Endothelial cell (in vitro differentiated cells): Measurements from ENCODE around the gene NAV2. TPM values are rescaled to one million over a fixed set of nuclear protein-coding genes. Genes with fewer than 3 reads are reported as not detected.

Experiments used
- DNase-seq: peaks from one replicate; pipeline ENCODE4 v3.0.0; 2021; ENCODE audit warnings: low spot score
- H3K27ac Mint-ChIP-seq: one replicate; pipeline ENCODE4 v1.8.0; 2021; ENCODE audit warnings: mixed read lengths, inconsistent platforms; ENCODE audit not compliant: unreplicated experiment
- H3K27me3 Mint-ChIP-seq: one replicate; pipeline ENCODE4 v1.8.0; 2021; ENCODE audit warnings: mild to moderate bottlenecking, moderate library complexity, mixed read lengths, inconsistent platforms; ENCODE audit not compliant: unreplicated experiment
- H3K36me3 Mint-ChIP-seq: one replicate; pipeline ENCODE4 v1.8.0; 2021; ENCODE audit warnings: mild to moderate bottlenecking, low read depth, mixed read lengths, inconsistent platforms; ENCODE audit not compliant: unreplicated experiment
- H3K4me1 Mint-ChIP-seq: one replicate; pipeline ENCODE4 v1.8.0; 2021; ENCODE audit warnings: mild to moderate bottlenecking, mixed read lengths, inconsistent platforms; ENCODE audit not compliant: unreplicated experiment
- H3K4me3 Mint-ChIP-seq: one replicate; pipeline ENCODE4 v1.8.0; 2021; ENCODE audit warnings: mild to moderate bottlenecking, mixed read lengths, inconsistent platforms; ENCODE audit not compliant: unreplicated experiment
- H3K9me3 Mint-ChIP-seq: one replicate; pipeline ENCODE4 v1.8.0; 2021; ENCODE audit warnings: mixed read lengths, inconsistent platforms; ENCODE audit not compliant: unreplicated experiment
- CTCF ChIP-seq: fragments of 200-600 bp; sonication (generic); IDR thresholded peaks from one replicate; pipeline ENCODE4 v1.5.0; 2021; ENCODE audit warnings: antibody characterized with exemption; ENCODE audit not compliant: unreplicated experiment
- total RNA-seq: library from RNA; stranded (reverse); fragmentation: NEBNext Ultra II Directional; extraction: Animal tissue kit (Norgen Biotek cat#: 25700); gene quantifications from one replicate; pipeline ENCODE4 v1.2.1, GENCODE V29; 2021; ENCODE audit not compliant: unreplicated experiment

NAV2 gene
- total RNA-seq, 1 donor from 2014 or later: 15.6 TPM

GRCh38 chr11:19812710-19813109 lies 100.1 kb downstream of the NAV2 start:
- Mint-ChIP-seq H3K4me3 (no peak overlapping the region), H3K9me3 (no peaks in the 10 kb centered on the region), H3K27me3 (no peaks in the 10 kb centered on the region), H3K27ac (no peak overlapping the region), H3K36me3 (no peaks in the 10 kb centered on the region), H3K4me1 (peaks cover 2% of the 10 kb centered on the region)
- no peak for TF ChIP-seq CTCF
- no peak for DNase-seq

GRCh38 chr11:19813158-19813879 lies 100.7 kb downstream of the NAV2 start:
- H3K9me3 Mint-ChIP-seq: no peaks in the 10 kb centered on the region
- H3K27ac Mint-ChIP-seq: no peak overlapping the region
- peaks cover 2% of the 10 kb centered on the region for H3K4me1 Mint-ChIP-seq

GRCh38 chr11:19814421-19814820 lies 101.8 kb downstream of the NAV2 start:
- H3K27me3 Mint-ChIP-seq: no peaks in the 10 kb centered on the region
- H3K4me1 Mint-ChIP-seq: peaks cover 2% of the 10 kb centered on the region
- H3K9me3 Mint-ChIP-seq: no peaks in the 10 kb centered on the region
- no peak for TF ChIP-seq CTCF
- H3K4me3 Mint-ChIP-seq: no peak overlapping the region
- no peak for DNase-seq
- no peaks in the 10 kb centered on the region for H3K36me3 Mint-ChIP-seq
- H3K27ac Mint-ChIP-seq: no peak overlapping the region

More at GRCh38 chr11:19813158-19813879, 100.7 kb downstream of the NAV2 start:
- no peak for DNase-seq
- H3K36me3 Mint-ChIP-seq: no peaks in the 10 kb centered on the region
- no peak overlapping the region for H3K4me3 Mint-ChIP-seq
- no peak for TF ChIP-seq CTCF
- no peaks in the 10 kb centered on the region for H3K27me3 Mint-ChIP-seq

- Mint-ChIP-seq H3K9me3 (no peaks in the 10 kb centered on the region), H3K27me3 (peaks cover 2% of the 10 kb centered on the region), H3K36me3 (no peaks in the 10 kb centered on the region), H3K4me1 (peaks cover under 1% of the 10 kb centered on the region), H3K27ac (no peak overlapping the region), H3K4me3 (no peak overlapping the region)
- no peak for TF ChIP-seq CTCF
- no peak for DNase-seq
Measured at GRCh38 chr11:19816040-19816439, 103.4 kb downstream of the NAV2 start.

- Mint-ChIP-seq H3K27me3 (peaks cover 5% of the 10 kb centered on the region), H3K27ac (no peak overlapping the region), H3K4me1 (no peaks in the 10 kb centered on the region), H3K36me3 (no peaks in the 10 kb centered on the region), H3K4me3 (no peak overlapping the region), H3K9me3 (no peaks in the 10 kb centered on the region)
- no peak for DNase-seq
- TF ChIP-seq CTCF: no peak
Measured at GRCh38 chr11:19816817-19817216, 104.2 kb downstream of the NAV2 start.
